Panc1 (cell line): Measurements from ENCODE around the gene PABPN1. TPM values are rescaled to one million over a fixed set of nuclear protein-coding genes. Genes with fewer than 3 reads are reported as not detected.

ENCODE experiments used
- ATAC-seq: fragments of 200-7000 bp; cut with Tn5 transposase; 2 replicates; pipeline ENCODE4 v1.9.1; 2020; ENCODE audit warnings: mild to moderate bottlenecking, moderate library complexity
- BruUV-seq: library from RNA; stranded (reverse); fragments of 400-500 nt; replicated peaks from 2 replicates; lab custom pipeline; 2021; lab: Mats Ljungman, UMichigan
- CTCF ChIA-PET: fragments of 300-600 bp; sonication (Branson Sonifier 250); formaldehyde crosslinking; loops from one replicate; lab custom pipeline; 2022; ENCODE audit warnings: antibody characterized with exemption; lab: Charles Lee
- POLR2A ChIA-PET: fragments of 300-600 bp; sonication (Branson Sonifier 250); formaldehyde crosslinking; loops from one replicate; lab custom pipeline; 2022; ENCODE audit warnings: antibody characterized with exemption; lab: Charles Lee
- DNase-seq: peaks from one replicate; pipeline ENCODE4 v3.0.0-alpha.2; 2010; ENCODE audit warnings: low read depth, low spot score
- H3K27ac ChIP-seq: 2 replicates; pipeline ENCODE4 v1.5.1; 2011; ENCODE audit warnings: mild to moderate bottlenecking, low read length, inconsistent platforms
- H3K27me3 ChIP-seq: fragments of 200-500 bp; sonication (Bioruptor generic); 2 replicates; pipeline ENCODE4 v1.6.0; 2014; ENCODE audit warnings: low read length, inconsistent platforms; ENCODE audit not compliant: control insufficient read depth, insufficient read depth
- H3K36me3 ChIP-seq: fragments of 200-500 bp; sonication (Bioruptor generic); 2 replicates; pipeline ENCODE4 v1.5.1; 2014; ENCODE audit warnings: inconsistent platforms, mild to moderate bottlenecking, low read length, moderate library complexity; ENCODE audit not compliant: control insufficient read depth, insufficient read depth
- H3K4me1 ChIP-seq: 2 replicates; pipeline ENCODE4 v1.5.1; 2011; ENCODE audit warnings: inconsistent platforms, mild to moderate bottlenecking, low read length, moderate library complexity; ENCODE audit not compliant: control insufficient read depth, insufficient read depth
- H3K4me3 ChIP-seq, 2 experiments: 2 replicates each; pipeline ENCODE4 v1.5.1; 2011 to 2012; ENCODE audit warnings: low read depth in 2 of 2, low read length in 2 of 2, mild to moderate bottlenecking in 2 of 2, inconsistent platforms in 1 of 2, moderate library complexity in 1 of 2
- H3K9me3 ChIP-seq: fragments of 200-500 bp; sonication (Bioruptor generic); 2 replicates; pipeline ENCODE4 v1.5.1; 2014; ENCODE audit warnings: low read depth, mild to moderate bottlenecking, inconsistent platforms, low read length, moderate library complexity; ENCODE audit not compliant: control insufficient read depth, insufficient read depth
- POLR2AphosphoS5 ChIP-seq: IDR thresholded peaks from 2 replicates; pipeline ENCODE4 v1.6.1; 2012; ENCODE audit warnings: mild to moderate bottlenecking, low read depth, low read length, moderate library complexity
- SIN3A ChIP-seq: IDR thresholded peaks from 2 replicates; pipeline ENCODE4 v1.6.1; 2012; ENCODE audit warnings: low read depth, mild to moderate bottlenecking, low read length, moderate library complexity, borderline replicate concordance; ENCODE audit not compliant: insufficient read depth
- TCF7L2 ChIP-seq: IDR thresholded peaks from 2 replicates; pipeline ENCODE4 v1.6.1; 2011; ENCODE audit warnings: mild to moderate bottlenecking, low read depth, low read length, inconsistent platforms
- in situ Hi-C: cut with HindIII; loops from 2 replicates; pipeline ENCODE4 v1.10.0; 2016; ENCODE audit warnings: low sequenced_read_pairs, low pct_unique_long_range_greater_than_20kb
- intact Hi-C: fragments of 100-400 bp; cut with micrococcal nuclease; formaldehyde crosslinking; loops from one replicate; pipeline ENCODE4 v1.10.0; 2022; ENCODE audit not compliant: unreplicated experiment
- total RNA-seq: library from RNA; stranded (reverse); gene quantifications from one replicate; pipeline ENCODE4 v1.2.1, GENCODE V29; 2021; ENCODE audit not compliant: unreplicated experiment
- TF ChIP-seq, protein P1 (sequence below): fragments of 450-650 bp; IDR thresholded peaks from 2 replicates; pipeline ENCODE4 v1.5.1; 2017; ENCODE audit warnings: mild to moderate bottlenecking
- TF ChIP-seq, protein P2 (sequence below), 2 experiments: IDR thresholded peaks; 2 replicates each; pipeline ENCODE4 v1.6.1; 2011 to 2012; ENCODE audit warnings: low read depth in 2 of 2, control low read depth in 1 of 2, low read length in 1 of 2, mild to moderate bottlenecking in 1 of 2, moderate library complexity in 1 of 2; ENCODE audit not compliant: insufficient read depth in 1 of 2

Gene PABPN1
- total RNA-seq, 1 experiment from 2014 or later: 159 TPM

DNA sequence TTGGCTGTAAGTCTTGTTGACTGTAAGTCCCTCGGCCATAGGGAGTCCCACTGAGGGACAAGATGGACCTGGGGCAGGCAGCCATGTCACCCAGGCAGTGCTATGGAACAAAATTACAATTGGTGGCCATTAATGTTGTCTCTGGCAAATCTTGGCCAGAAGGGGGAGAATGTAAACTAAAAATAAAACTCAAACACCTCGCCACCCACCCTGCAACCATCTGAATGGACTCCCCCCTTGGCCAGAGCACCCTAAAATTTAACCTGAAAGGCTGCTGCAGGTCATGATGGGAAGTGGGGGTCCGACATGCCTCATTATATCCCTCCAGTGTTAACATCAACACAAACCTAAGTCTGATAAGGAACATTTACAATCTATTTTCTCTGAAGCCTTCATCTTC, 23.2 kb downstream of the PABPN1 start:
- ChIA-PET POLR2A (no interaction called here), CTCF (interaction anchor here (1.0 kb wide), 1 partner anchor 18 kb away, joined by 3 read pairs; no protein-coding TSS in a partner anchor)
- intact Hi-C loops: no loop called here
- Histone ChIP-seq H3K9me3 (no peaks in the 10 kb centered on the region), H3K27me3 (no peaks in the 10 kb centered on the region; the same call in 1 of the 2 replicates), H3K27ac (no peak overlapping the region), H3K4me3 (no peak overlapping the region), H3K4me1 (no peaks in the 10 kb centered on the region), H3K36me3 (no peaks in the 10 kb centered on the region)
- in situ Hi-C loops: no loop called here
- no TSS peak for BruUV-seq
- no peak for DNase-seq
- TF ChIP-seq, protein P1, sequence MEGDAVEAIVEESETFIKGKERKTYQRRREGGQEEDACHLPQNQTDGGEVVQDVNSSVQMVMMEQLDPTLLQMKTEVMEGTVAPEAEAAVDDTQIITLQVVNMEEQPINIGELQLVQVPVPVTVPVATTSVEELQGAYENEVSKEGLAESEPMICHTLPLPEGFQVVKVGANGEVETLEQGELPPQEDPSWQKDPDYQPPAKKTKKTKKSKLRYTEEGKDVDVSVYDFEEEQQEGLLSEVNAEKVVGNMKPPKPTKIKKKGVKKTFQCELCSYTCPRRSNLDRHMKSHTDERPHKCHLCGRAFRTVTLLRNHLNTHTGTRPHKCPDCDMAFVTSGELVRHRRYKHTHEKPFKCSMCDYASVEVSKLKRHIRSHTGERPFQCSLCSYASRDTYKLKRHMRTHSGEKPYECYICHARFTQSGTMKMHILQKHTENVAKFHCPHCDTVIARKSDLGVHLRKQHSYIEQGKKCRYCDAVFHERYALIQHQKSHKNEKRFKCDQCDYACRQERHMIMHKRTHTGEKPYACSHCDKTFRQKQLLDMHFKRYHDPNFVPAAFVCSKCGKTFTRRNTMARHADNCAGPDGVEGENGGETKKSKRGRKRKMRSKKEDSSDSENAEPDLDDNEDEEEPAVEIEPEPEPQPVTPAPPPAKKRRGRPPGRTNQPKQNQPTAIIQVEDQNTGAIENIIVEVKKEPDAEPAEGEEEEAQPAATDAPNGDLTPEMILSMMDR: no peak
- TF ChIP-seq POLR2AphosphoS5 (no peak), SIN3A (no peak)
- ATAC-seq: no peak

DNA sequence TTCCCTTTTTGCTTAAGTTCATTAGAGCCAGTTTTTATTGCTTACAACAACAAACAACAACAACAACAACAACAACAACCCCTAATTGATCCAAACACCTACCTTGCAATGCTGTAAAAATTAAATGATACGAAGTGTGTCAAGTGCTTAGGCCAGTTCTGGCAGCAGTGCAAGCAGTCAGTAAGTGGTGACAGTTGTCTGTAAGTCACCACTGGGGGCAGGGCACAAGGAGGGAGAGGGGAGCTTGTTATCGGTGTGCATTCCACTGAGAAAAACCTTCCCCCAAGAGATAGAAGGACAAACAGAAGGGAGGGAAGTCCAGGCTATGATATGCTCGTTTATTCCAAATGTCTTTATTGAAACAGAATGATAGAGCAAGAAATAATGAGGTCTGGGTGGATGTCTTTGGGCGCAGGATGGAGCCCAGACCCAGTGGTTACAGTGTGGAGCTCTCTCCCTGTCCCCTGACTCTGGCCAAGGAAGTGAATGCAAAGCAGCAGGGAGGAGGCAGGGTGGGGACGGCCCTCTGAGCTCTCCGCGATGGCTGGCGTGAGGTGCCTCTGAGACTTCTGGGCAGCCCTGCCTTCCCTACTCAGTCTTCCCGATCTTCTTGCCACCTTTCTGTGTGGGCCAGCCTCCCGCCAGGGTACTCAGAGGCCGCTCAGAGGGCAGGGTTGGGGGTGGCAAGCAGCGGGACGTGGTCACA, 24.9 kb downstream of the PABPN1 start:
- TF ChIP-seq SIN3A: no peak
- TF ChIP-seq, protein P1: no peak; the same call in 1 of the 2 replicates
- TF ChIP-seq, protein P2, sequence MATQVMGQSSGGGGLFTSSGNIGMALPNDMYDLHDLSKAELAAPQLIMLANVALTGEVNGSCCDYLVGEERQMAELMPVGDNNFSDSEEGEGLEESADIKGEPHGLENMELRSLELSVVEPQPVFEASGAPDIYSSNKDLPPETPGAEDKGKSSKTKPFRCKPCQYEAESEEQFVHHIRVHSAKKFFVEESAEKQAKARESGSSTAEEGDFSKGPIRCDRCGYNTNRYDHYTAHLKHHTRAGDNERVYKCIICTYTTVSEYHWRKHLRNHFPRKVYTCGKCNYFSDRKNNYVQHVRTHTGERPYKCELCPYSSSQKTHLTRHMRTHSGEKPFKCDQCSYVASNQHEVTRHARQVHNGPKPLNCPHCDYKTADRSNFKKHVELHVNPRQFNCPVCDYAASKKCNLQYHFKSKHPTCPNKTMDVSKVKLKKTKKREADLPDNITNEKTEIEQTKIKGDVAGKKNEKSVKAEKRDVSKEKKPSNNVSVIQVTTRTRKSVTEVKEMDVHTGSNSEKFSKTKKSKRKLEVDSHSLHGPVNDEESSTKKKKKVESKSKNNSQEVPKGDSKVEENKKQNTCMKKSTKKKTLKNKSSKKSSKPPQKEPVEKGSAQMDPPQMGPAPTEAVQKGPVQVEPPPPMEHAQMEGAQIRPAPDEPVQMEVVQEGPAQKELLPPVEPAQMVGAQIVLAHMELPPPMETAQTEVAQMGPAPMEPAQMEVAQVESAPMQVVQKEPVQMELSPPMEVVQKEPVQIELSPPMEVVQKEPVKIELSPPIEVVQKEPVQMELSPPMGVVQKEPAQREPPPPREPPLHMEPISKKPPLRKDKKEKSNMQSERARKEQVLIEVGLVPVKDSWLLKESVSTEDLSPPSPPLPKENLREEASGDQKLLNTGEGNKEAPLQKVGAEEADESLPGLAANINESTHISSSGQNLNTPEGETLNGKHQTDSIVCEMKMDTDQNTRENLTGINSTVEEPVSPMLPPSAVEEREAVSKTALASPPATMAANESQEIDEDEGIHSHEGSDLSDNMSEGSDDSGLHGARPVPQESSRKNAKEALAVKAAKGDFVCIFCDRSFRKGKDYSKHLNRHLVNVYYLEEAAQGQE (IDR thresholded peaks at IDR 0.05; ENCODE audit: insufficient read depth in 1 of 2, low read depth in 2 of 2, low read length in 1 of 2): no peak
- no peak for TF ChIP-seq TCF7L2
- ChIA-PET CTCF (no interaction called here), POLR2A (no interaction called here)
- DNase-seq (no peak), ATAC-seq (no peak; the same call in 1 of the 2 replicates)
- Histone ChIP-seq H3K36me3 (no peaks in the 10 kb centered on the region), H3K4me3 (no peak overlapping the region), H3K27ac (no peak overlapping the region), H3K4me1 (no peaks in the 10 kb centered on the region), H3K27me3 (no peaks in the 10 kb centered on the region; the same call in 1 of the 2 replicates), H3K9me3 (no peaks in the 10 kb centered on the region)
- intact Hi-C loops (no loop called here), in situ Hi-C loops (no loop called here)
- BruUV-seq: no TSS peak
